Activated CD4-positive, alpha-beta T cell treated with anti-CD3 and anti-CD28 coated beads, Interleukin-2, amount 10 ng/mL, durations not matched to agents 7 days and 5 days (primary cell): ENCODE measurements around the gene MRPL9. TPM values are rescaled to one million over a fixed set of nuclear protein-coding genes. Genes with fewer than 3 reads are reported as not detected.

Experiments
- CTCF ChIA-PET: fragments of 350-600 bp; sonication (Branson Sonifier 250); formaldehyde crosslinking; loops from one replicate; lab custom pipeline; 2021; ENCODE audit warnings: antibody characterized with exemption; lab: Charles Lee
- POLR2A ChIA-PET: fragments of 350-600 bp; sonication (Branson Sonifier 250); formaldehyde crosslinking; loops from one replicate; lab custom pipeline; 2021; ENCODE audit warnings: antibody characterized with exemption; lab: Charles Lee
- DNase-seq: peaks from one replicate; pipeline ENCODE4 v3.0.0-alpha.2; 2020
- H3K27ac Mint-ChIP-seq: one replicate; pipeline ENCODE4 v1.8.0; 2021; ENCODE audit warnings: mild to moderate bottlenecking, moderate library complexity, mixed read lengths
- H3K27me3 Mint-ChIP-seq: one replicate; pipeline ENCODE4 v1.8.0; 2021; ENCODE audit warnings: mixed read lengths
- H3K36me3 Mint-ChIP-seq: one replicate; pipeline ENCODE4 v1.8.0; 2021; ENCODE audit warnings: low read depth, mixed read lengths
- H3K4me1 Mint-ChIP-seq: one replicate; pipeline ENCODE4 v1.8.0; 2021; ENCODE audit warnings: mixed read lengths
- H3K4me3 Mint-ChIP-seq: one replicate; pipeline ENCODE4 v1.8.0; 2021; ENCODE audit warnings: mild to moderate bottlenecking, moderate library complexity, mixed read lengths
- H3K9me3 Mint-ChIP-seq: one replicate; pipeline ENCODE4 v1.8.0; 2021; ENCODE audit warnings: mixed read lengths
- total RNA-seq, 2 experiments: library from RNA; stranded (reverse); gene quantifications; one replicate each; pipeline ENCODE4 v1.2.3, GENCODE V29; 2021

Gene MRPL9
- total RNA-seq, 2 experiments from 2014 or later: 110 to 117 TPM

DNA sequence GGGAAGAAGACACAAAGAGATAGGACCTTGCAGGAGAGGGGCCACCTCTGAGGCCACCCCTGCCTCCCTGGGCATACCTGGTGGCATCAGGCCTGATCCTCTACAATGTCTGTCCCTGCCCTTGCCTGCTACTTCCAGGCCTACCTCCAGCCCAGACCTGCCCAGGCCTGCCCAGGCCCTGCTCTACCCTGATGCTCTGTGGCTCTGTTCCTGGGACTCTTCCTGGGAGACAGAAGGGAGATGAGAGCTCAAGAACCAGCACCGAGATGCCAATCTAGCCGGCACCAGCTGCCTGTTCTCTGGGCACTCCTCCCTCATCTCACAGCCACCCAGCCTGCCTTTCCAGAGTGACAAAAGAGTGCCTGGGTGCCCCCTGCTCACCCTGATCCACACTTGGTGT, 49.4 kb downstream of the MRPL9 start:
- ChIA-PET CTCF (interaction anchor here (0.9 to 1.1 kb wide), 2 partner anchors 121 to 123 kb away, joined by 3 read pairs; no protein-coding TSS in a partner anchor), POLR2A (no interaction called here)
- Mint-ChIP-seq H3K4me1 (peaks cover 5% of the 10 kb centered on the region), H3K36me3 (no peaks in the 10 kb centered on the region), H3K4me3 (no peak overlapping the region), H3K27me3 (peaks cover 40% of the 10 kb centered on the region), H3K27ac (no peak overlapping the region), H3K9me3 (no peaks in the 10 kb centered on the region)
- no peak for DNase-seq

DNA sequence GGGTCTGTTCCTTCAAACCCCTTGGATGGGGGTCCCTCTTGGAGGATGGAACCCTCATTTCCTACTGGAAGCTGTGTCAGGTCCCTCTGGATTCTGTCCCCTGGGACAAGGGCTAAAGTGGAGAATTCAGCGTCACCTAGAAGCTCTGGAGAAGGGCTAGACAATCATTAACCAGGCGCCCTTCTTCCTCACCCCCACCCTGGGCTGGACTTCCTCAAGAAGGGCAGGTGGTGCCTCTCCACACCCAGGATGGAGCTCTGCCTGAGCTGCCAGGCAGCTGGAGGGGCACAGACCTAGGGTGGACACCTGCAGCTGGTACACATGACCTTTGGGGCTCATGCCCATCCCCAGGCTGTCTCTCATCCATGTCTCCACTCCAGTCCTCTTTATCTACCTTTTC, 50.3 kb downstream of the MRPL9 start:
- Mint-ChIP-seq H3K4me1 (peaks cover 5% of the 10 kb centered on the region), H3K27me3 (peaks cover 32% of the 10 kb centered on the region), H3K27ac (no peak overlapping the region), H3K9me3 (no peaks in the 10 kb centered on the region), H3K4me3 (no peak overlapping the region), H3K36me3 (no peaks in the 10 kb centered on the region)
- no peak for DNase-seq
- CTCF ChIA-PET: interaction anchor here (0.9 to 1.1 kb wide), 2 partner anchors 122 to 124 kb away, joined by 3 read pairs; no protein-coding TSS in a partner anchor
- POLR2A ChIA-PET: no interaction called here

- Mint-ChIP-seq H3K4me1 (peaks cover 2% of the 10 kb centered on the region), H3K27ac (no peak overlapping the region), H3K27me3 (peaks cover 21% of the 10 kb centered on the region), H3K4me3 (no peak overlapping the region), H3K9me3 (no peaks in the 10 kb centered on the region), H3K36me3 (no peaks in the 10 kb centered on the region)
- ChIA-PET POLR2A (no interaction called here), CTCF (interaction anchor here (1.7 kb wide), 1 partner anchor 22 kb away, joined by 5 read pairs; no protein-coding TSS in a partner anchor)
- DNase-seq: no peak
Observed at GRCh38 chr1:151711951-151712350, 51.3 kb downstream of the MRPL9 start.

GRCh38 chr1:151711044-151711800, 52.1 kb downstream of the MRPL9 start:
- H3K27me3 Mint-ChIP-seq: peaks cover 17% of the 10 kb centered on the region
- DNase-seq: no peak
- no peaks in the 10 kb centered on the region for H3K36me3 Mint-ChIP-seq
- ChIA-PET CTCF (interaction anchor here (0.5 to 1.7 kb wide), 3 partner anchors 10 to 518 kb away, joined by 3 to 5 read pairs (median 4); partner anchors contain the start of gene RIIAD1), POLR2A (no interaction called here)
- peaks cover 3% of the 10 kb centered on the region for H3K4me1 Mint-ChIP-seq
- H3K4me3 Mint-ChIP-seq: no peak overlapping the region
- H3K27ac Mint-ChIP-seq: no peak overlapping the region
- no peaks in the 10 kb centered on the region for H3K9me3 Mint-ChIP-seq

DNA sequence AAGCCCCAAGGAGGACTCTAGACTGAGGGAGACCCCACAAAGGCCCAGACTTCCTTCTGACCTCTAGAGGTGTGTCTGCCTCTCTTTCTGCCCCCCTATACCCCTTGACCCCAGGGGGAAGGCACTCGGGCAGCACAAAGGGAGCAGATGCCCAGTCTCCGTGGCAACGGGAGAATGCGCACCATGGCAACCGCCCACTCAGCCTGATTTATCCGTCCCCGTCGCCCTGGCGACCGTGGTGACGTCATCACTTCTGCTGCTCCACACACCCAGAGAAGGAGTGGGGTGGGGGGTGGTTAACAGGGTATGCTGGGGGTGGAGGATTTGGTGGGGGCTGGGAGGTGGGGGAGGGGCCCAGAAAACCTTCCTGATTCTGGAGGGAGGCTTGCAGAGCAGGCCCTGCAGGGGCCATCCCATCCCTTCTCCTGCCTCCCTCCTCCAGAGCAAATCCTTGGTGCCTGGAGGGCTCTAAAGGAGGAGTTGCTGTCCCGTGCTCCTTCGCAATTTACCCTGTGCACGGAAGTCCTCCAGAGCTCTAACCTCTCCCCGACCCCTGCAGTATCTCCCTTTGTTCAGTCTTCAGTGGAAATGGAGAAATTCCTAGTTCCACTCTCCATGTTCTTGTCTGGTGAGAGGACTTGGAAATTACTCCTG, 53.0 kb downstream of the MRPL9 start:
- DNase-seq: peak; percentile 15
- Mint-ChIP-seq H3K4me1 (peaks cover 5% of the 10 kb centered on the region), H3K27me3 (peaks cover 8% of the 10 kb centered on the region), H3K36me3 (no peaks in the 10 kb centered on the region), H3K9me3 (no peaks in the 10 kb centered on the region), H3K27ac (no peak overlapping the region), H3K4me3 (no peak overlapping the region)
- ChIA-PET POLR2A (no interaction called here), CTCF (interaction anchor here (0.7 to 1.7 kb wide), 3 partner anchors 11 to 127 kb away, joined by 3 to 5 read pairs (median 3); partner anchors contain the start of gene RIIAD1)

Other genes with a start within 250 kb of the MRPL9 start
- 1 to 10 TPM; 1.9 to 2.2 TPM for gene TUFT1, start 223.2 kb downstream of the MRPL9 start, total RNA-seq
- gene SNX27, start 151.4 kb downstream of the MRPL9 start, total RNA-seq: 10 to 100 TPM; 24.5 to 25.1 TPM
- not detected for gene CELF3, start 46.7 kb downstream of the MRPL9 start, total RNA-seq
- not detected for gene RIIAD1, start 42.0 kb downstream of the MRPL9 start, total RNA-seq
- 10 to 100 TPM; 14.6 to 17.3 TPM for gene TDRKH, start 27.0 kb upstream of the MRPL9 start, total RNA-seq
- under 1 TPM; 0.35 to 0.50 TPM for gene LINGO4, start 41.9 kb upstream of the MRPL9 start, total RNA-seq
- 1 to 10 TPM; 7.3 to 7.5 TPM for gene RORC, start 68.3 kb upstream of the MRPL9 start, total RNA-seq
- gene C2CD4D, start 76.3 kb upstream of the MRPL9 start, total RNA-seq: 1 to 10 TPM in 1 of 2 experiments, under 1 TPM in 1; 0.89 to 1.1 TPM
- not detected for gene THEM5, start 90.2 kb upstream of the MRPL9 start, total RNA-seq
- gene THEM4, start 146.0 kb upstream of the MRPL9 start, total RNA-seq: 10 to 100 TPM; 33.5 to 34.0 TPM
- gene S100A10, start 230.4 kb upstream of the MRPL9 start, total RNA-seq: 100 to 1,000 TPM; 561 to 662 TPM